ENCODE data around the gene ECHS1. TPM values are rescaled to one million over a fixed set of nuclear protein-coding genes. Genes with fewer than 3 reads are reported as not detected.

The ECHS1 gene
- total and polyA plus RNA-seq, 2 of the 8 experiments (the other 6 are each of a cell fraction or from before 2014, with no cell fraction given): 41.7 to 101 TPM

- TF ChIP-seq TBP (IDR thresholded peaks at IDR 0.05; ENCODE audit: low read depth, low read length) (peak; percentile 30; the same call in 1 of the 2 replicates), BACH1 (IDR thresholded peaks at IDR 0.05; ENCODE audit: low read length) (no peak)
Measured at GRCh38 chr10:133379152-133379800, 6.1 kb upstream of the ECHS1 start, which contains the start of gene PAOX (continued).
